Sigmoid colon (tissue), 7 donors: ENCODE data around the gene PAXX. TPM values are rescaled to one million over a fixed set of nuclear protein-coding genes. Genes with fewer than 3 reads are reported as not detected.

Experiments used
- DNase-seq: peaks from one replicate; pipeline ENCODE4 v3.0.0-alpha.2; 2019
- H3K27ac ChIP-seq, 4 donors: fragments of 200-600 bp; sonication (generic); one replicate each; pipeline ENCODE4 v1.5.1; 2016 to 2019; ENCODE audit warnings: mild to moderate bottlenecking in 1 of 4
- H3K27me3 ChIP-seq, 3 donors: fragments of 200-600 bp; sonication (generic); one replicate each; pipeline ENCODE4 v1.5.1; 2019; ENCODE audit warnings: mild to moderate bottlenecking in 1 of 3
- H3K36me3 ChIP-seq, 4 donors: fragments of 200-600 bp; sonication (generic); one replicate each; pipeline ENCODE4 v1.5.1; 2016 to 2019
- H3K4me1 ChIP-seq, 4 donors: fragments of 200-600 bp; sonication (generic); one replicate each; pipeline ENCODE4 v1.5.1; 2017 to 2019
- H3K4me3 ChIP-seq, 4 donors: fragments of 200-600 bp; sonication (generic); one replicate each; pipeline ENCODE4 v1.5.1; 2017 to 2019; ENCODE audit warnings: mild to moderate bottlenecking in 2 of 4, moderate library complexity in 1 of 4
- H3K9me3 ChIP-seq, 4 donors: fragments of 200-600 bp in 3 of 4; sonication (generic) in 3 of 4; one replicate each; pipeline versions ENCODE4 v1.5.1 to v1.6.1; 2013 to 2019
- EP300 ChIP-seq, 4 donors: sonication (generic); formaldehyde crosslinking; IDR thresholded peaks; one replicate each; pipeline ENCODE4 v1.6.1; 2017; ENCODE audit warnings: antibody characterized with exemption in 4 of 4
- POLR2A ChIP-seq, 2 donors: fragments of 450-650 bp; IDR thresholded peaks; one replicate each; pipeline ENCODE4 v1.6.1; 2016; ENCODE audit warnings: antibody characterized with exemption in 2 of 2, mild to moderate bottlenecking in 2 of 2, moderate library complexity in 2 of 2
- POLR2AphosphoS5 ChIP-seq, 4 donors: sonication (generic); formaldehyde crosslinking; IDR thresholded peaks; one replicate each; pipeline ENCODE4 v1.6.1; 2017; ENCODE audit warnings: antibody characterized with exemption in 4 of 4
- WGBS, 2 donors: extraction: QIAGEN DNeasy Blood & Tissue Kit; methylation state at CpG; one replicate each; pipeline ENCODE4 v1.1.7; 2013; 5-methylcytosine and 5-hydroxymethylcytosine counted together
- intact Hi-C: fragments of 100-400 bp; cut with DNase I; formaldehyde crosslinking; loops from one replicate; pipeline ENCODE4 v1.15.1; 2023
- polyA plus RNA-seq, 3 donors: library from polyadenylated mRNA; stranded (reverse); fragments of 200-250 nt; gene quantifications; one replicate each; pipeline ENCODE4 v1.2.3, GENCODE V29; 2013
- total RNA-seq, 4 donors: library from RNA; depleted of rRNA; stranded (reverse); fragments of >200 nt; gene quantifications; one replicate each; pipeline ENCODE4 v1.1.0, GENCODE V29; 2016
- TF ChIP-seq, protein P1 (sequence below), 4 experiments: fragments of 450-650 bp in 3 of 4; fragments of 200-600 bp in 1 of 4; IDR thresholded peaks; one replicate each; pipeline ENCODE4 v1.5.1; 2016 to 2019; ENCODE audit warnings: antibody characterized with exemption in 4 of 4, mild to moderate bottlenecking in 3 of 4, moderate library complexity in 2 of 4
- donor health status: healthy with polysubstance abuse.
- donor health status: Bipolar disorder and iron deficiency.
- donor health status: healthy.

Gene PAXX
- total and polyA plus RNA-seq, 7 donors: 28.0 to 80.9 (median 36.3) TPM

GRCh38 chr9:136950656-136951276 lies 41.5 kb upstream of the PAXX start:
- intact Hi-C loops: no loop called here
- 17 to 56% methylated on average over 9 of the region's 9 CpGs for WGBS, 2 donors
- H3K27ac ChIP-seq: peak overlapping the region; percentile 81 to 89 (median 86)
- H3K9me3 ChIP-seq: no peaks in the 10 kb centered on the region
- TF ChIP-seq EP300 (IDR thresholded peaks at IDR 0.05) (no peak), POLR2AphosphoS5 (IDR thresholded peaks at IDR 0.05) (no peak), POLR2A (IDR thresholded peaks at IDR 0.05) (no peak)
- TF ChIP-seq, protein P1, sequence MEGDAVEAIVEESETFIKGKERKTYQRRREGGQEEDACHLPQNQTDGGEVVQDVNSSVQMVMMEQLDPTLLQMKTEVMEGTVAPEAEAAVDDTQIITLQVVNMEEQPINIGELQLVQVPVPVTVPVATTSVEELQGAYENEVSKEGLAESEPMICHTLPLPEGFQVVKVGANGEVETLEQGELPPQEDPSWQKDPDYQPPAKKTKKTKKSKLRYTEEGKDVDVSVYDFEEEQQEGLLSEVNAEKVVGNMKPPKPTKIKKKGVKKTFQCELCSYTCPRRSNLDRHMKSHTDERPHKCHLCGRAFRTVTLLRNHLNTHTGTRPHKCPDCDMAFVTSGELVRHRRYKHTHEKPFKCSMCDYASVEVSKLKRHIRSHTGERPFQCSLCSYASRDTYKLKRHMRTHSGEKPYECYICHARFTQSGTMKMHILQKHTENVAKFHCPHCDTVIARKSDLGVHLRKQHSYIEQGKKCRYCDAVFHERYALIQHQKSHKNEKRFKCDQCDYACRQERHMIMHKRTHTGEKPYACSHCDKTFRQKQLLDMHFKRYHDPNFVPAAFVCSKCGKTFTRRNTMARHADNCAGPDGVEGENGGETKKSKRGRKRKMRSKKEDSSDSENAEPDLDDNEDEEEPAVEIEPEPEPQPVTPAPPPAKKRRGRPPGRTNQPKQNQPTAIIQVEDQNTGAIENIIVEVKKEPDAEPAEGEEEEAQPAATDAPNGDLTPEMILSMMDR (IDR thresholded peaks at IDR 0.05): no peak
- peak overlapping the region in 3 of 4 donors; percentile 60 to 82 (median 68) for H3K4me3 ChIP-seq
- DNase-seq: no peak
- H3K27me3 ChIP-seq: no peaks in the 10 kb centered on the region
- no peaks in the 10 kb centered on the region for H3K36me3 ChIP-seq
- peaks cover 0 to 19% (median 15%) of the 10 kb centered on the region in 4 donors for H3K4me1 ChIP-seq

DNA sequence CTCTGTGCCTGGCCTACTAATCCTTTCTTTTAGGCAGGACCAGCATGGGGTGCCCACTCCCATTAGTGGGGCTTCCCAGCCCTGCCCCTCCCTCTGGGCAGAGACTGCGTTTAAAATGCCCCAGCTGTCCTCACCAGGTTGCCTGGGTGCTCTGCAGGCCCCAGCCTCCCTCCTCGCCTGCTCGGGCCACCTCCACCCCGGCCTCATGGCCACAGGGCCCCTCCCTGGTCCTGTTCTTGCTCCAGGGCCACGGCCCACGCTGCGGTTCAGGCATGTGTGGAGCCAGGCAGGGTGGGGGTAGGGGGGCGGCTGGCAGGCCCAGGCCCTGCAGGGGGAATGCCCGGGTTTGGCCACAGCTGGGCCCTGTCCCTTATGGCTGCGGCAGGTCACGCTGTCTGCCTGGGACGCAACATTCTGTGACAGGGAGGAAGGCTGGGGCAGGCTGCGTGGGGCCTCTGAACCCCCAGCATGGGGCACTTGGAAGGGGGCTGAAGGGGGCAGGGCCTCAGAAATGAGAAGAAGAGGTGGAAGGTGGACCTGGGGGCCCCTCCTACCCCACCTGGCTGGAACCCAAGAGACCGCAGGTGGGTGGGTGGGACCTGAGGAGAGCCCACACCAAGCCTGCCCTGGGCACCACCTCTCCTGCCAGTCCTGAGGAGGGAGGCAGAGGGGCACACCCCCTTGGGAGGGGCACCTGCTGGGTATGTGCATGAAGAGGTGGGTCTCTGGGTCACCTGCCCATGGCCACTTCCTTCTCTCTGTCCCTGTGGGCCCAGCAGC lies 40.5 kb upstream of the PAXX start, which contains the start of gene LCN12:
Gene LCN12 (plus strand): TSS at position 733 of the 780 bp plus-strand sequence. CDS start 55 bp downstream, outside the sequence.
- intact Hi-C loops: no loop called here
- no peak for DNase-seq
- Histone ChIP-seq H3K27me3 (no peaks in the 10 kb centered on the region), H3K4me3 (no peak within 1 kb of the TSS), H3K36me3 (no peaks in the 10 kb centered on the region), H3K9me3 (no peaks in the 10 kb centered on the region), H3K4me1 (peaks cover 0 to 19% (median 15%) of the 10 kb centered on the region in 4 donors), H3K27ac (no peak within 1 kb of the TSS)
- 74% methylated on average over 14 of the region's 14 CpGs for WGBS, 2 donors
- TF ChIP-seq EP300 (IDR thresholded peaks at IDR 0.05): no peak

- intact Hi-C loops: no loop called here
- Histone ChIP-seq H3K4me1 (peaks cover 0 to 19% (median 15%) of the 10 kb centered on the region in 4 donors), H3K36me3 (no peaks in the 10 kb centered on the region), H3K27me3 (no peaks in the 10 kb centered on the region), H3K27ac (no peak overlapping the region), H3K9me3 (no peaks in the 10 kb centered on the region), H3K4me3 (no peak overlapping the region)
- TF ChIP-seq POLR2A (IDR thresholded peaks at IDR 0.05) (no peak), POLR2AphosphoS5 (IDR thresholded peaks at IDR 0.05) (no peak), EP300 (IDR thresholded peaks at IDR 0.05) (no peak)
- TF ChIP-seq, protein P1 (IDR thresholded peaks at IDR 0.05): no peak
- 76 to 78% methylated on average over 15 of the region's 15 CpGs for WGBS, 2 donors
- no peak for DNase-seq
These were observed 39.8 kb upstream of the PAXX start for GRCh38 chr9:136952321-136952850.

DNA sequence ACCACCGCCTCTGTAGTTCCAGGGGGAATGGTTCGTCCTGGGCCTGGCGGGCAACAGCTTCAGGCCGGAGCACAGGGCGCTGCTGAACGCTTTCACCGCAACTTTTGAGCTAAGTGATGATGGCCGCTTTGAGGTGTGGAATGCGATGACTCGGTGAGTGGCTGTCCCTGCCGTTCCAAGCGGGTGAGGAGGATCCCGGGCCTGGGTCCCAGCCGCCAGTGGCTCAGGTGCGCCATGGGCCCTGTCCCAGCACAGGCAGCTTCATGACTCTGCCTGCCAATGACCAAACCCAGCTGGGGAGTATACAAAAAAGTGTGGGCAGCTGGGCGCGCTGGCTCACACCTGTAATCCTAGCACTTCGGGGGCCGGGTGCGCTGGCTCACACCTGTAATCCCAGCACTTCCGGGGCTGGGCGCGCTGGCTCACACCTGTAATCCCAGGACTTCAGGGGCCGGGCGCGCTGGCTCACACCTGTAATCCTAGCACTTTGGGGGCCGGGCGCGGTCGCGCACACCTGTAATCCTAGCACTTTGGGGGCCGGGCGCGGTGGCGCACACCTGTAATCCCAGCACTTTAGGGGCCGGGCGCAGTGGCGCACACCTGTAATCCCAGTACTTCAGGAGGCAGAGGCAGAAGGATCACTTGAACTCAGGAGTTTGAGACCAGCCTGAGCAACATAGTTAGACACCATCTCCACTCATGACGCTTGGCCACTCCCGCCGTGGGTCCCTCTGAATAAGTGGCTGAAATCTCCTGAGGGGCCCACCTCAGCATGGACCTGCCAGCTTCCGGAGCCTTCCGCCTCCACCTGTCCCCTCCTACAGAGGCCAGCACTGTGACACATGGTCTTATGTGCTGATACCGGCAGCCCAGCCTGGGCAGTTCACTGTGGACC lies 39.1 kb upstream of the PAXX start:
- TF ChIP-seq POLR2AphosphoS5 (IDR thresholded peaks at IDR 0.05) (no peak), EP300 (IDR thresholded peaks at IDR 0.05) (no peak), POLR2A (IDR thresholded peaks at IDR 0.05) (no peak)
- TF ChIP-seq, protein P1 (IDR thresholded peaks at IDR 0.05): no peak
- DNase-seq: no peak
- no peak overlapping the region for H3K27ac ChIP-seq

More for the DNA sequence above, 39.1 kb upstream of the PAXX start:
- Histone ChIP-seq H3K9me3 (no peaks in the 10 kb centered on the region), H3K4me1 (peaks cover 0 to 19% (median 15%) of the 10 kb centered on the region in 4 donors), H3K36me3 (no peaks in the 10 kb centered on the region), H3K27me3 (no peaks in the 10 kb centered on the region), H3K4me3 (no peak overlapping the region)
- intact Hi-C loops: no loop called here
- WGBS, 2 donors: 93% methylated on average over 44 of the region's 44 CpGs
